Skeletal muscle satellite cell (primary cell): Measurements from ENCODE around the gene LST1. TPM values are rescaled to one million over a fixed set of nuclear protein-coding genes. Genes with fewer than 3 reads are reported as not detected.

ENCODE experiments used
- H3K27me3 ChIP-seq: 2 replicates; pipeline ENCODE4 v1.7.0; 2013; ENCODE audit warnings: low read length; ENCODE audit not compliant: control insufficient read depth, insufficient read depth
- H3K36me3 ChIP-seq: 2 replicates; pipeline ENCODE4 v1.7.0; 2013; ENCODE audit warnings: mild to moderate bottlenecking, control low read depth, low read length; ENCODE audit not compliant: insufficient read depth
- H3K4me1 ChIP-seq: 2 replicates; pipeline ENCODE4 v1.7.0; 2013; ENCODE audit warnings: low read length; ENCODE audit not compliant: control insufficient read depth, insufficient read depth
- H3K4me2 ChIP-seq: 2 replicates; pipeline ENCODE4 v1.7.0; 2013; ENCODE audit warnings: mild to moderate bottlenecking, low read length
- H3K4me3 ChIP-seq: 2 replicates; pipeline ENCODE4 v1.7.0; 2013; ENCODE audit warnings: low read length
- H3K9ac ChIP-seq: 2 replicates; pipeline ENCODE4 v1.7.0; 2013; ENCODE audit warnings: mild to moderate bottlenecking, low read depth, low read length, moderate library complexity
- H3K9me3 ChIP-seq: replicated peaks from 2 replicates; pipeline ENCODE4 v1.7.0; 2013; ENCODE audit warnings: mild to moderate bottlenecking, control low read depth, low read length
- total RNA-seq: library from RNA; depleted of rRNA; stranded (reverse); fragments of >200 nt; gene quantifications from 2 replicates; pipeline ENCODE4 v1.2.3, GENCODE V29; 2012; rRNA removed

The LST1 gene
- total RNA-seq, result not detected in 2 replicates

- Histone ChIP-seq H3K4me3 (no peak within 1 kb of the TSS), H3K4me2 (no peak within 1 kb of the TSS), H3K4me1 (peaks cover 12% of the 10 kb centered on the region), H3K27me3 (no peaks in the 10 kb centered on the region), H3K9ac (no peak within 1 kb of the TSS), H3K9me3 (no peaks in the 10 kb centered on the region), H3K36me3 (no peaks in the 10 kb centered on the region)
These were observed at the start of gene LST1 for GRCh38 chr6:31586008-31586407. TSS of gene LST1 (plus strand) at chr6:31586277. CDS start at chr6:31587300, 1,023 bp downstream.

- peaks cover 26% of the 10 kb centered on the region for H3K4me1 ChIP-seq
- H3K4me2 ChIP-seq, result peak overlapping the region; percentile 92
- no peaks in the 10 kb centered on the region for H3K27me3 ChIP-seq
- H3K9me3 ChIP-seq, result no peaks in the 10 kb centered on the region
- H3K36me3 ChIP-seq, result peaks cover 71% of the 10 kb centered on the region
- H3K4me3 ChIP-seq, result peak overlapping the region; percentile 87
- H3K9ac ChIP-seq, result peak overlapping the region; percentile 99
These were observed 47.2 kb upstream of the LST1 start for GRCh38 chr6:31538805-31539400.

GRCh38 chr6:31540640-31541039, 45.4 kb upstream of the LST1 start:
- H3K9me3 ChIP-seq, result no peaks in the 10 kb centered on the region
- peak overlapping the region; percentile 99 for H3K9ac ChIP-seq
- H3K36me3 ChIP-seq, result peaks cover 54% of the 10 kb centered on the region
- H3K4me1 ChIP-seq, result peaks cover 26% of the 10 kb centered on the region
- peak overlapping the region; percentile 87 for H3K4me3 ChIP-seq
- peak overlapping the region; percentile 92 for H3K4me2 ChIP-seq
- no peaks in the 10 kb centered on the region for H3K27me3 ChIP-seq

GRCh38 chr6:31541059-31541657, 44.9 kb upstream of the LST1 start:
- Histone ChIP-seq H3K9ac (peak overlapping the region; percentile 99), H3K9me3 (no peaks in the 10 kb centered on the region), H3K27me3 (no peaks in the 10 kb centered on the region), H3K4me2 (peak overlapping the region; percentile 92), H3K4me3 (peak overlapping the region; percentile 87), H3K4me1 (peaks cover 30% of the 10 kb centered on the region), H3K36me3 (peaks cover 49% of the 10 kb centered on the region)

GRCh38 chr6:31541658-31542521, 44.2 kb upstream of the LST1 start, which contains the start of gene DDX39B:
TSS of gene DDX39B (minus strand) at chr6:31542003. CDS start at chr6:31540532, 1,471 bp downstream.
- peak within 1 kb of the TSS; percentile 92 for H3K4me2 ChIP-seq
- no peaks in the 10 kb centered on the region for H3K27me3 ChIP-seq
- no peaks in the 10 kb centered on the region for H3K9me3 ChIP-seq
- peaks cover 33% of the 10 kb centered on the region for H3K4me1 ChIP-seq
- H3K9ac ChIP-seq, result peak within 1 kb of the TSS; percentile 99
- H3K36me3 ChIP-seq, result peaks cover 41% of the 10 kb centered on the region
- peak within 1 kb of the TSS; percentile 87 for H3K4me3 ChIP-seq

- no peaks in the 10 kb centered on the region for H3K9me3 ChIP-seq
- peaks cover 25% of the 10 kb centered on the region for H3K36me3 ChIP-seq
- H3K4me3 ChIP-seq, result no peak overlapping the region
- H3K4me1 ChIP-seq, result peaks cover 39% of the 10 kb centered on the region
- no peak overlapping the region for H3K9ac ChIP-seq
- H3K27me3 ChIP-seq, result no peaks in the 10 kb centered on the region
- H3K4me2 ChIP-seq, result no peak overlapping the region
These were observed 42.4 kb upstream of the LST1 start for GRCh38 chr6:31543639-31544038.

- no peaks in the 10 kb centered on the region for H3K27me3 ChIP-seq
- no peak overlapping the region for H3K4me2 ChIP-seq
- H3K9ac ChIP-seq, result no peak overlapping the region
- peaks cover 29% of the 10 kb centered on the region for H3K4me1 ChIP-seq
- no peaks in the 10 kb centered on the region for H3K9me3 ChIP-seq
- peaks cover 20% of the 10 kb centered on the region for H3K36me3 ChIP-seq
- H3K4me3 ChIP-seq, result no peak overlapping the region
These were observed 41.4 kb upstream of the LST1 start for GRCh38 chr6:31544676-31545075.

- Histone ChIP-seq H3K4me3 (no peak overlapping the region), H3K9me3 (no peaks in the 10 kb centered on the region), H3K36me3 (peaks cover 14% of the 10 kb centered on the region), H3K27me3 (no peaks in the 10 kb centered on the region), H3K9ac (peak overlapping the region; percentile 54), H3K4me1 (peaks cover 23% of the 10 kb centered on the region), H3K4me2 (no peak overlapping the region)
These were observed 40.8 kb upstream of the LST1 start for GRCh38 chr6:31545291-31545690.

GRCh38 chr6:31546339-31546957, 39.6 kb upstream of the LST1 start, which contains the start of gene ATP6V1G2:
TSS of gene ATP6V1G2 (minus strand) at chr6:31546608. CDS start at chr6:31546559, 49 bp downstream.
- Histone ChIP-seq H3K4me1 (peaks cover 21% of the 10 kb centered on the region), H3K9me3 (no peaks in the 10 kb centered on the region), H3K4me2 (peak within 1 kb of the TSS; percentile 89), H3K36me3 (peaks cover 14% of the 10 kb centered on the region), H3K9ac (peak within 1 kb of the TSS; percentile 93), H3K27me3 (no peaks in the 10 kb centered on the region), H3K4me3 (peak within 1 kb of the TSS; percentile 71)

- H3K9ac ChIP-seq, result peak within 1 kb of the TSS; percentile 93
- no peaks in the 10 kb centered on the region for H3K9me3 ChIP-seq
- H3K36me3 ChIP-seq, result peaks cover 14% of the 10 kb centered on the region
- no peaks in the 10 kb centered on the region for H3K27me3 ChIP-seq
- H3K4me3 ChIP-seq, result peak within 1 kb of the TSS; percentile 71
- H3K4me1 ChIP-seq, result peaks cover 21% of the 10 kb centered on the region
- peak within 1 kb of the TSS; percentile 89 for H3K4me2 ChIP-seq
These were observed 38.9 kb upstream of the LST1 start, which contains the start of gene NFKBIL1 for GRCh38 chr6:31546958-31547726. TSS of gene NFKBIL1 (plus strand) at chr6:31547608. CDS start at chr6:31547695, 87 bp downstream.
